Liver (tissue), 3 donors: ENCODE results near the gene MRPL9.

Experiments used
- ATF3 ChIP-seq: IDR thresholded peaks from 2 replicates; pipeline ENCODE4 v1.6.1; 2016; ENCODE audit warnings: antibody characterized with exemption
- EGR1 ChIP-seq, 2 donors: IDR thresholded peaks; 2 replicates each; pipeline ENCODE4 v1.6.1; 2016 to 2018; ENCODE audit warnings: antibody characterized with exemption in 2 of 2, low read depth in 2 of 2
- FOXA2 ChIP-seq: IDR thresholded peaks from 2 replicates; pipeline ENCODE4 v1.6.1; 2016; ENCODE audit warnings: antibody characterized with exemption
- GABPA ChIP-seq, 2 donors: IDR thresholded peaks in 1 of 2; conservative IDR thresholded peaks in 1 of 2; 2 replicates each; pipeline ENCODE4 v1.6.1; 2016; ENCODE audit warnings: antibody characterized with exemption in 2 of 2, mild to moderate bottlenecking in 1 of 2, moderate library complexity in 1 of 2
- HNF4A ChIP-seq, 2 donors: conservative IDR thresholded peaks; 2 replicates each; pipeline ENCODE4 v1.6.1; 2016; ENCODE audit warnings: antibody characterized with exemption in 2 of 2, mild to moderate bottlenecking in 2 of 2
- JUND ChIP-seq, 2 donors: IDR thresholded peaks; 2 replicates each; pipeline ENCODE4 v1.6.1; 2016; ENCODE audit warnings: antibody characterized with exemption in 2 of 2
- MAX ChIP-seq: IDR thresholded peaks from 2 replicates; pipeline ENCODE4 v1.6.1; 2016; ENCODE audit warnings: antibody characterized with exemption
- NR2F2 ChIP-seq: IDR thresholded peaks from 2 replicates; pipeline ENCODE4 v1.6.1; 2016; ENCODE audit warnings: antibody characterized with exemption
- RAD21 ChIP-seq, 2 donors: IDR thresholded peaks; 2 replicates each; pipeline ENCODE4 v1.6.1; 2016; ENCODE audit warnings: antibody characterized with exemption in 2 of 2, mild to moderate bottlenecking in 2 of 2
- SP1 ChIP-seq: IDR thresholded peaks from 2 replicates; pipeline ENCODE4 v1.6.1; 2018; ENCODE audit warnings: antibody characterized with exemption, mild to moderate bottlenecking
- TAF1 ChIP-seq: conservative IDR thresholded peaks from 2 replicates; pipeline ENCODE4 v1.6.1; 2016; ENCODE audit warnings: antibody characterized with exemption, mild to moderate bottlenecking
- YY1 ChIP-seq: IDR thresholded peaks from 2 replicates; pipeline ENCODE4 v1.6.1; 2016; ENCODE audit warnings: antibody characterized with exemption, mild to moderate bottlenecking
- TF ChIP-seq, protein P1 (sequence below): fragments of 150-350 bp; IDR thresholded peaks from 2 replicates; pipeline ENCODE4 v1.5.1; 2017; ENCODE audit warnings: improper control_type of control experiment, low read depth, low read length; ENCODE audit not compliant: missing input control
- TF ChIP-seq, protein P2 (sequence below): IDR thresholded peaks from 2 replicates; pipeline ENCODE4 v1.6.1; 2016; ENCODE audit warnings: antibody characterized with exemption, mild to moderate bottlenecking
- donor health status: healthy.
- donor health status: healthy.

- TF ChIP-seq, protein P1, sequence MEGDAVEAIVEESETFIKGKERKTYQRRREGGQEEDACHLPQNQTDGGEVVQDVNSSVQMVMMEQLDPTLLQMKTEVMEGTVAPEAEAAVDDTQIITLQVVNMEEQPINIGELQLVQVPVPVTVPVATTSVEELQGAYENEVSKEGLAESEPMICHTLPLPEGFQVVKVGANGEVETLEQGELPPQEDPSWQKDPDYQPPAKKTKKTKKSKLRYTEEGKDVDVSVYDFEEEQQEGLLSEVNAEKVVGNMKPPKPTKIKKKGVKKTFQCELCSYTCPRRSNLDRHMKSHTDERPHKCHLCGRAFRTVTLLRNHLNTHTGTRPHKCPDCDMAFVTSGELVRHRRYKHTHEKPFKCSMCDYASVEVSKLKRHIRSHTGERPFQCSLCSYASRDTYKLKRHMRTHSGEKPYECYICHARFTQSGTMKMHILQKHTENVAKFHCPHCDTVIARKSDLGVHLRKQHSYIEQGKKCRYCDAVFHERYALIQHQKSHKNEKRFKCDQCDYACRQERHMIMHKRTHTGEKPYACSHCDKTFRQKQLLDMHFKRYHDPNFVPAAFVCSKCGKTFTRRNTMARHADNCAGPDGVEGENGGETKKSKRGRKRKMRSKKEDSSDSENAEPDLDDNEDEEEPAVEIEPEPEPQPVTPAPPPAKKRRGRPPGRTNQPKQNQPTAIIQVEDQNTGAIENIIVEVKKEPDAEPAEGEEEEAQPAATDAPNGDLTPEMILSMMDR = no peak
- TF ChIP-seq, protein P2, sequence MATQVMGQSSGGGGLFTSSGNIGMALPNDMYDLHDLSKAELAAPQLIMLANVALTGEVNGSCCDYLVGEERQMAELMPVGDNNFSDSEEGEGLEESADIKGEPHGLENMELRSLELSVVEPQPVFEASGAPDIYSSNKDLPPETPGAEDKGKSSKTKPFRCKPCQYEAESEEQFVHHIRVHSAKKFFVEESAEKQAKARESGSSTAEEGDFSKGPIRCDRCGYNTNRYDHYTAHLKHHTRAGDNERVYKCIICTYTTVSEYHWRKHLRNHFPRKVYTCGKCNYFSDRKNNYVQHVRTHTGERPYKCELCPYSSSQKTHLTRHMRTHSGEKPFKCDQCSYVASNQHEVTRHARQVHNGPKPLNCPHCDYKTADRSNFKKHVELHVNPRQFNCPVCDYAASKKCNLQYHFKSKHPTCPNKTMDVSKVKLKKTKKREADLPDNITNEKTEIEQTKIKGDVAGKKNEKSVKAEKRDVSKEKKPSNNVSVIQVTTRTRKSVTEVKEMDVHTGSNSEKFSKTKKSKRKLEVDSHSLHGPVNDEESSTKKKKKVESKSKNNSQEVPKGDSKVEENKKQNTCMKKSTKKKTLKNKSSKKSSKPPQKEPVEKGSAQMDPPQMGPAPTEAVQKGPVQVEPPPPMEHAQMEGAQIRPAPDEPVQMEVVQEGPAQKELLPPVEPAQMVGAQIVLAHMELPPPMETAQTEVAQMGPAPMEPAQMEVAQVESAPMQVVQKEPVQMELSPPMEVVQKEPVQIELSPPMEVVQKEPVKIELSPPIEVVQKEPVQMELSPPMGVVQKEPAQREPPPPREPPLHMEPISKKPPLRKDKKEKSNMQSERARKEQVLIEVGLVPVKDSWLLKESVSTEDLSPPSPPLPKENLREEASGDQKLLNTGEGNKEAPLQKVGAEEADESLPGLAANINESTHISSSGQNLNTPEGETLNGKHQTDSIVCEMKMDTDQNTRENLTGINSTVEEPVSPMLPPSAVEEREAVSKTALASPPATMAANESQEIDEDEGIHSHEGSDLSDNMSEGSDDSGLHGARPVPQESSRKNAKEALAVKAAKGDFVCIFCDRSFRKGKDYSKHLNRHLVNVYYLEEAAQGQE = no peak
- TF ChIP-seq SP1 = no peak
- no peak for TF ChIP-seq RAD21 (IDR thresholded peaks at IDR 0.05)
- TF ChIP-seq MAX = no peak
- no peak for TF ChIP-seq FOXA2
- no peak for TF ChIP-seq YY1
- no peak for TF ChIP-seq HNF4A (conservative IDR thresholded peaks at IDR 0.05)
- no peak for TF ChIP-seq EGR1 (IDR thresholded peaks at IDR 0.05; ENCODE audit: low read depth in 2 of 2)
- no peak for TF ChIP-seq JUND (IDR thresholded peaks at IDR 0.05)
- TF ChIP-seq TAF1 = no peak
- no peak for TF ChIP-seq ATF3
- no peak for TF ChIP-seq GABPA (IDR thresholded peaks at IDR 0.05 in 1 of 2, conservative IDR thresholded peaks at IDR 0.05 in 1 of 2)
- no peak for TF ChIP-seq NR2F2
Measured at GRCh38 chr1:151710187-151710840, 53.0 kb downstream of the MRPL9 start.
